D721Med (cell line): ENCODE data around the gene LILRB2.
"Not testable (repeated sequence)": the region's sequence is repeated elsewhere in the genome, so short reads cannot be mapped to it uniquely, and the experiment has no call there.

Source experiments
- DNase-seq: peaks from one replicate; pipeline ENCODE4 v3.0.0; 2011; ENCODE audit warnings: low spot score; ENCODE audit not compliant: insufficient read length
- FAIRE-seq: peaks from 2 replicates; lab custom pipeline; 2011; peaks lifted over from hg19 to GRCh38; lab: Jason Lieb, UNC
- TF ChIP-seq, protein P1 (sequence below): IDR thresholded peaks from 2 replicates; pipeline ENCODE4 v1.5.1; 2012; ENCODE audit warnings: mild to moderate bottlenecking, control low read depth; ENCODE audit not compliant: insufficient read depth; ENCODE audit errors: missing control alignments

Gene LILRB2

DNA sequence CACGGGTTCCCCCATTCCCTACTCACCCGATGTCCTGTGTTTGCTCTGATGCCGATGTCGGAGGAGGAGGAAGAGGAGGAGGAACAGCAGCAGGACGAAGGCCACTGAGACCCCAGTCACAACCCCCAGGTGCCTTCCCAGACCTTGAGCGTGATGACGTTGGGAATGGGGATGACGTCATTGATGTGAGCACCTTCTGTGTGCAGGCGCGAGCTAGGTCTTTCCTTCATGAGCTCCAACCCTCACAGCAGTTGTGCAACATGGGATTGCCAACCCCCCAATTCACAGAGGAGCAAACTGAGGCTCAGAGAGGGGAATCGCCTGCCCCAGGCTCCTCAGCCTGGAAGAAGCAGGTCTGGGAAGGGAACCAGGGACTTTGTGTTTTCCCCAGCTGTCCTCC is 28.1 kb downstream of the LILRB2 start:
- DNase-seq (no peak), FAIRE-seq (no peak)
- TF ChIP-seq, protein P1, sequence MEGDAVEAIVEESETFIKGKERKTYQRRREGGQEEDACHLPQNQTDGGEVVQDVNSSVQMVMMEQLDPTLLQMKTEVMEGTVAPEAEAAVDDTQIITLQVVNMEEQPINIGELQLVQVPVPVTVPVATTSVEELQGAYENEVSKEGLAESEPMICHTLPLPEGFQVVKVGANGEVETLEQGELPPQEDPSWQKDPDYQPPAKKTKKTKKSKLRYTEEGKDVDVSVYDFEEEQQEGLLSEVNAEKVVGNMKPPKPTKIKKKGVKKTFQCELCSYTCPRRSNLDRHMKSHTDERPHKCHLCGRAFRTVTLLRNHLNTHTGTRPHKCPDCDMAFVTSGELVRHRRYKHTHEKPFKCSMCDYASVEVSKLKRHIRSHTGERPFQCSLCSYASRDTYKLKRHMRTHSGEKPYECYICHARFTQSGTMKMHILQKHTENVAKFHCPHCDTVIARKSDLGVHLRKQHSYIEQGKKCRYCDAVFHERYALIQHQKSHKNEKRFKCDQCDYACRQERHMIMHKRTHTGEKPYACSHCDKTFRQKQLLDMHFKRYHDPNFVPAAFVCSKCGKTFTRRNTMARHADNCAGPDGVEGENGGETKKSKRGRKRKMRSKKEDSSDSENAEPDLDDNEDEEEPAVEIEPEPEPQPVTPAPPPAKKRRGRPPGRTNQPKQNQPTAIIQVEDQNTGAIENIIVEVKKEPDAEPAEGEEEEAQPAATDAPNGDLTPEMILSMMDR, result no peak

DNA sequence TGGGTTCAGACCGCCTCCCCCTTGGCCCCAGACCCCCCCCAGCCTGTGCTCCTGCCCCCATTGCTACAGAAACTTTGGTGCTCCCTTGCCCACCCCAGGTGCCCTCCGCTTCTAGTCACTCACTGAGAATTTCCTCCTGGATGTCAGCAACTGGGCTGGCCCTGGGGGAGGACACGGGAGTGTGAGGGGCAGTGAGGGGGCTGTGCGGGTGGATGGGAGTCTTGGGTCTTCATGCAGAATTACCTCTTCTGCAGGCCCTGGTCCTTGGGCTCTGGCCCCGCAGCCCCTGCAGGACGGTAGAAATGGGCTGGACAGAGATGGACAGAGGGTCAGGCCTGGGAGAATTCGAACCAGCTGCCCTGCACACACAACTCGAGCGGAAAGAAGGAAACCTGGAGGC is 28.7 kb downstream of the LILRB2 start:
- TF ChIP-seq, protein P1, result no peak
- no peak for FAIRE-seq

DNA sequence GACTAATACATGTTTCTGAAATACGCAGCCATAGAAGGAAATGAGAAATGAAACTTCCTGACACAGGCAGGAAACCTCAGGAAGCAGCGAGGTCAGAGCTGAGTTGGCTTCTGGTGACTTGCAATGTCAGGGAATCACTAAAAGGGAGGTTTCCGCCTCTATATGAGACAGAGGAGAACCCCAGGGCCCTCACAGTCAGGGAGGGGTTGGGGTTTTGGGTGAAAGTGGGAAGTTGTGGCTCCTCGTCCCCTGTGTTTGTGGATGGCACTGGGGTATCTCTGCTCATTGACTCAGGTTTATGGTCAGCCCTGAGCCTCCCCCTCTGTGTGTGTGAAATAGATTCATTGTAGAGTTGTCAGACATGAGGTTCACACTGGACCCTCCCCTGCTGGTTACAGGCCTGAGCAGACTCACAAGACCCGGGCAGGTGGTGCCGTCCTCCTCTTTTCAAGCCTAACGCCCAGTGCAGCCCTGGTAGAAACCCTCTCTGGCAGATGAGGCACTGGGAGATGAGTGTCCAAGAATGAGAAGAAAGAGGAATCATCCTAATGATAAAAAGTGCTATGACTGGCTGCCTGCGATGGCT is 32.8 kb downstream of the LILRB2 start:
- FAIRE-seq, result no peak
- DNase-seq, result no peak
- TF ChIP-seq, protein P1, result no peak

More for the DNA sequence above, 28.7 kb downstream of the LILRB2 start:
- DNase-seq, result no peak

DNA sequence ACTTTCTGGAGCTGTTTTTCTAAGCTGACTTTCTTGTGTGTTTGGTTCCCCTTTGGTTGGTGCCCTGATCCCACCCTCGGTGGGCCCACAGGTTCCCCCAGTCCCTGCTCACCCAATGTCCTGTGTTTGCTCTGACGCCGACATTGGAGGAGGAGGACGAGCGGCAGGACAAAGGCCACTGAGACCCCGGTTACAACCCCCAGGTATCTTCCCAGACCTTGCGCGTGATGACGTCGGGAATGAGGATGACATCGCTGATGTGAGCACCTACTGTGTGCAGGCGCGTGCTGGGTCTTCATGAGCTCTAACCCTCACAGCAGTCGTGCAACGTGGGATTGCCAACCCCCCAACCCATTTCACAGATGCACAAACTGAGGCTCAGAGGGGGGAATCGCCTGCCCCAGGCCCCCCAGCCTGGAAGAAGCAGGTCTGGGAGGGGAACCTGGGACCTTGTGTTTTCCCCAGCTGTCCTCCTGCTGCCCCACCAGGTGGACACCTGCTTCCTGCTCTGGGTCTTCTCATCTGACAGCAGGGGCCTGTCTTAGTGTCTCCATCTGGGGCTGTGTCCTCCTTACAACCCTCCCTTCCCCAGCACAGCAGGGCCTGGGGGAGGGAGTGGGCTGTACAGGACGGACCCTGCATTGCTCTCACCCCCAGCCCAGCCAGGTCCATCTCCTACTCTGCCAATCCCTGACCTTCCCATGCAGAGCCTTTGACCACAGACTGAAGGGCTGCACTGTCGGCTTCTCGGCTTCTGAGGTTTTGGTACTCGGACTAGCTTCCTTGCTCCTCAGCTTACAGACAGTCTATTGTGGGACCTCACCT is 33.6 kb downstream of the LILRB2 start:
- TF ChIP-seq, protein P1, result no peak
- FAIRE-seq (no peak), DNase-seq (no peak)

DNA sequence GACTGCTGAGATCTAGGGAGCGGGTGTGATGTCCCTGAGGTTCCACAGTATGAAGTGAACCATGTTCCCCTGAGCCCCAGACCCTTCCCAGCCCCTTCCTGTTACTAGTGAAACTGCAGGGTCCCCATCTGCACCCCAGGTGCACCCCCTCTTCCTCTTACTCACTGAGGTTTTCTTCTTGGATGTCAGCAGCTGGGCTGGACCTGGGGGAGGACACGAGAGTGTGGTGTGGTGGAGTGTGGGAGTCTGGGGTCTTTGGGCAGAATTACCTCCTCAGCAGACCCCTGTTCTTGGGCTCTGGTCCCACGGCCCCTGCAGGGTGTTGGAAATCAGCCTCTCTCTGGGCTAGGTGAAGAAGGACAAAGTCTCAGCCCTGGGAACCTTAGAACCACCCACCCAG is 35.0 kb downstream of the LILRB2 start:
- no peak for DNase-seq
- no peak for FAIRE-seq
- TF ChIP-seq, protein P1, result no peak

DNA sequence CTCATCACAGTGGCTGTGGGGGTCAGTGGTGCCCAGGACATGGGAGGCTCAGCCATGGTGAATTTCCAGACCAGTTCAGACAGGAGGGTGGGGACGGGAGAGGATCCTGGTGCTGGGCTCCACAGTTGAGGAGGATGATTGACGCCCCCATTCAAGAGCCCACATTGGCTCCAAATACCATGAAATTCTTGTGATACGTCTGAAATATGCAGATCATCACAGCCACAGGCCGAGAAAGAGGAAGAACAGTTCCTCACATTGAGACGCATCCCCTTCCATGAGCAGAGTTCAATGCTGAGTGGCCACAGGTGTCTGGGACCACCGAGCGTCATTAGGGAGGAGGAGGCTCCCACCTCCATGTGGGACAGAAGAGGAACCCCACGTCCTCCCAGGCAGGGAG is 37.1 kb downstream of the LILRB2 start:
- DNase-seq, result not testable (repeated sequence)

DNA sequence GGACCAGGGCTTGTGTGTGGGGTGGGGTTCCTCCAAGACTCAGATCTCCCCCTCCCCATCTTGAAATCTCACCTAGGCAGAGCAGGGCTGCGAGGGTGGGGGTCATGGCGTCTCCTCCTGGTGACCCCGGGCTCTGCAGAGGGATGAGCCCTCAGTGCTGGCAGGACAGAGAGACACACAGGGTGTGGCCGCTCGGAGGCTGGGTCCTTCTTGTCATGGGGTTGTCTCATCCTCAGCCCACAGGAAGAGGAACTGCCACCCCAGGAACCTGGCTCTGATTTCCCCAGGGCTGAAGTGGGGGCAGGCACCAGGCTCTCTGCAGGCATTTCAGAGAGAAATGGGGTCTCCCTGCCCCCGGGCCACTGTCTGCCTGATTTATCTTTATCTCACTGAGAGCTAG is 38.3 kb downstream of the LILRB2 start, which contains the start of gene LILRA6:
TSS of gene LILRA6 (minus strand) at position 145 of the 400 bp plus-strand sequence.
- DNase-seq, FAIRE-seq: not testable (repeated sequence)

More for the DNA sequence above, 37.1 kb downstream of the LILRB2 start:
- not testable (repeated sequence) for FAIRE-seq

DNA sequence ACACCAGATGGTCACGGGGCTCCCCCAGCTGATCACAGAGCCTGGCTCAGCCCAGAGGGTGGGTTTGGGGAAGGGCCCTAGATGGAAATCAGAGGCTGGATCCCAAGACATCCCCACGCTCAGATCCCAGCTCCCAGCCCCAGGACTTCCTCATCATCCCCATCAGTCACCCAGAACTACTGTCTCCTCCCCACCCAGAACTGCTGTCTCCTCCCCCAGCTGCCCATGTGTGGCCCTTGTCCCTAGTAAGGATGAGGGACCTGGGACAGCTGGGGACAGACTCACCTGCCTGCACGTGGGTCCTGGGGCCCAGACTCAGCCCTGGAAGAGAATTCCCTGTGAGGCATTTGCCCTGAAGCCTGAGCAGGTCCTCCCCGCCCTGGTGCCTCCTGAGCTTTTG is 38.7 kb downstream of the LILRB2 start:
- DNase-seq, FAIRE-seq: not testable (repeated sequence)

DNA sequence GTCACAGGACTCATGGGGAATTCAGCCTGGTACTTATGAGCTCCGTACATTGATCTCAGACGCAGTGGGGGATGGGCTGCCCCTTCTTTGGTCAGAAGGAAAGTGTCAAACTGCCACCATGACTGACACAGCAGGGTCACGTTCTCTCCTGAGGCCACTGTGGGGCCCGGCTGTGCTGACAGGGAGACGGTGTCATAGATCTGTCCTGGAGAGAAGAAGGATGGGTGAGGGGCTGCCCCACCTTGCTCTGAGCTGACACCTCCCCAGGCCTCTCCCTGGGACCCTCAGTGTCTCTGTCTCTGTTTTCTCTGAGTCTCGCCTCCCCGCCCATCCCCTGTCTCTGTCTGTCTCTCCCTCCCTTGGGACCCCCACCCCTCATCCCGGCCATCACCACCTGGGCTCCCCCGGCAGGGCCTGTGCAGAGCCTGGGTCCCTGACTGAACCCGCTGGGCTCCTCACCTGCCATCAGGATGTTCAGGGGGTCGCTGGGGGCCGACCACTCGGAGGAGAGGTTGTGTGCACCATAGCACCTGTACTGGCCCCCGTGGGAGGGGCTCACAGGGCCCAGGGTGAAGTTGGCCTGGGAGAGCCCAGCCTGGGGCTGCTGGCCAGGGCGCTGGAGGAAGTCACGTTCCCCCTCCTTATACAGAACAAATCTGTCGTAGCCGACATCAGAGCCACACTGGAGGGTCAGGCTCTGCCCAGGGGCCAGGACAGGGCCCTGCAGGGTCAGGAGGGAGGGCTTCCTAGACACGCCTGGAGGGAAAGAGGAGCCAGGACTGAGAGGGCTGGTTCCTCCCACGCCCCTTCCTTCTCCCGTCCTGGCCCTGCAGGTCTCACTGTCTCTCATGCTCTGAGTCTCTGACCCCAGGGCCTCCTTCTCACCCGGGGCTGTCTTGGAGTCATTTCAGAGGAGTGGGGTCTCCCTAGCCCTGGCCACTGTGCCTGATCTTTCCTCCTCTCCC is 40.3 kb downstream of the LILRB2 start:
- FAIRE-seq, DNase-seq: not testable (repeated sequence)

DNA sequence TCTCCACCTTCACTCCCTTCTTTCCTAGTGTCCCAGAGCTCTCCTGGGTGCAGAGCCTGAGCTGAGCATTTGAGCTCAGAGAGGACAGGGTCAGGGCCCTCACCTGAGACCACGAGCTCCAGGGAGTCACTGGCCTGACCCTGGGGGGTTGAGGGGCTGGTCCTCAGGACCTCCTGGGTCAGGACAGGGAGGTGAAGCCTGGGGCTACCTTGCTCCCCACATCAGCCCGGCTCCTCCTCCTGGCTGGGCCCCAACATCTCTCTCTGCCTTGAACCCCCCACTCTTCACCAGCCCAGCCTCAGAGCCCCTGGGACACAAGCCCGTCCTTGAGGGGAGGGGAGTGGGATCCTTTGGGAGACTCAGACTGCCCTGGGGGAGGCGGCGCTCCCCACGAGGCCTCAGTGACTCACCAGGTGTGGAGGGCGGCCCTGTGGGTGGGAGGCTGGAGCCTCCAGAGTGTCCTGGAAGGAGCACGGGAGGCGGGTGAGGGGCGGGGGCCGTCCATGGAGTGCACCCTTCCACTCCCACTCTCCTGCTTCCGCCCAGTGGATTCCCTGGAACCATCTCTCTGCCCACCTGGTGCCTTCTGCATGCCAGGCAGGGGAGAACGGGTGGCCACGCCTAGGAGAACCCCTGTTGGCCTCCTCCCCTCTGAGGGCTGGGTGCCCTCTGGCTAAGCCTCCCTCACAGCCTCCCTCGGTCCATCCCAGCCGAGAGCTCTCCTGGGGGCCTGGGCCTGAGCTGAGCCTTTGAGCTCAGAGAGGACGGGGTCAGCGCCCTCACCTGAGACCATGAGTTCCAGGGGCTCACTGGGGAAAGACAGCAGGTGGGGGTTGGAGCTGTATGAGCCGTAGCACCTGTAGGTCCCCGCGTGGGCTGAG is 41.2 kb downstream of the LILRB2 start:
- not testable (repeated sequence) for FAIRE-seq, DNase-seq
